Astrocyte (in vitro differentiated cells and primary cell): ENCODE measurements around the gene CD68. TPM values are rescaled to one million over a fixed set of nuclear protein-coding genes. Genes with fewer than 3 reads are reported as not detected.

ENCODE experiments used
- DNase-seq: peaks from one replicate; pipeline ENCODE4 v3.0.0-alpha.2; 2010; ENCODE audit warnings: low read depth
- FAIRE-seq: peaks from 2 replicates; lab custom pipeline; 2011; peaks lifted over from hg19 to GRCh38; lab: Jason Lieb, UNC
- H2AFZ ChIP-seq: 2 replicates; pipeline ENCODE4 v1.6.0; 2012; ENCODE audit warnings: low read depth, low read length, inconsistent platforms
- H3K27ac ChIP-seq: 2 replicates; pipeline ENCODE4 v1.5.1; 2011; ENCODE audit warnings: low read depth, low read length, inconsistent platforms
- H3K27me3 ChIP-seq: 2 replicates; pipeline ENCODE4 v1.6.0; 2011; ENCODE audit warnings: low read length, inconsistent platforms; ENCODE audit not compliant: insufficient read depth
- H3K36me3 ChIP-seq: 2 replicates; pipeline ENCODE4 v1.5.1; 2011; ENCODE audit warnings: low read length, inconsistent platforms; ENCODE audit not compliant: insufficient read depth
- H3K4me1 ChIP-seq: 2 replicates; pipeline ENCODE4 v1.5.1; 2011; ENCODE audit warnings: low read length, inconsistent platforms; ENCODE audit not compliant: insufficient read depth
- H3K4me2 ChIP-seq: 2 replicates; pipeline ENCODE4 v1.6.0; 2012; ENCODE audit warnings: low read length, inconsistent platforms
- H3K4me3 ChIP-seq: 2 replicates; pipeline ENCODE4 v1.5.1; 2011; ENCODE audit warnings: low read depth, mild to moderate bottlenecking, low read length, inconsistent platforms; ENCODE audit not compliant: insufficient read depth
- H3K79me2 ChIP-seq: 2 replicates; pipeline ENCODE4 v1.6.0; 2012; ENCODE audit warnings: mild to moderate bottlenecking, low read length, inconsistent platforms; ENCODE audit not compliant: insufficient read depth
- H3K9ac ChIP-seq: 2 replicates; pipeline ENCODE4 v1.6.0; 2012; ENCODE audit warnings: mild to moderate bottlenecking, low read length, inconsistent platforms
- H3K9me3 ChIP-seq: 2 replicates; pipeline ENCODE4 v1.5.1; 2012; ENCODE audit warnings: low read depth, mild to moderate bottlenecking, low read length, inconsistent platforms; ENCODE audit not compliant: insufficient read depth
- H4K20me1 ChIP-seq: 2 replicates; pipeline ENCODE4 v1.6.0; 2012; ENCODE audit warnings: low read length, inconsistent platforms; ENCODE audit not compliant: insufficient read depth
- H3K27ac Mint-ChIP-seq: one replicate; pipeline ENCODE4 v1.8.0; 2021; ENCODE audit warnings: mild to moderate bottlenecking, mixed read lengths; ENCODE audit not compliant: unreplicated experiment
- H3K27me3 Mint-ChIP-seq: one replicate; pipeline ENCODE4 v1.8.0; 2021; ENCODE audit warnings: low read depth, mixed read lengths; ENCODE audit not compliant: unreplicated experiment
- H3K36me3 Mint-ChIP-seq: one replicate; pipeline ENCODE4 v1.8.0; 2021; ENCODE audit warnings: low read depth, mixed read lengths; ENCODE audit not compliant: unreplicated experiment
- H3K4me1 Mint-ChIP-seq: one replicate; pipeline ENCODE4 v1.8.0; 2021; ENCODE audit warnings: low read depth, mixed read lengths; ENCODE audit not compliant: unreplicated experiment
- H3K4me3 Mint-ChIP-seq: one replicate; pipeline ENCODE4 v1.8.0; 2021; ENCODE audit warnings: mild to moderate bottlenecking, moderate library complexity, mixed read lengths; ENCODE audit not compliant: unreplicated experiment
- H3K9me3 Mint-ChIP-seq: one replicate; pipeline ENCODE4 v1.8.0; 2021; ENCODE audit warnings: mild to moderate bottlenecking, mixed read lengths; ENCODE audit not compliant: unreplicated experiment
- CTCF ChIP-seq: IDR thresholded peaks from 2 replicates; pipeline ENCODE4 v1.5.1; 2011; ENCODE audit warnings: low read depth, mild to moderate bottlenecking, inconsistent platforms, low read length, moderate library complexity; ENCODE audit not compliant: insufficient read depth
- EZH2 ChIP-seq: IDR thresholded peaks from 2 replicates; pipeline ENCODE4 v1.6.1; 2012; ENCODE audit warnings: mild to moderate bottlenecking, low read length, inconsistent platforms; ENCODE audit not compliant: insufficient read depth
- total RNA-seq: library from RNA; stranded (reverse); gene quantifications from 2 replicates; pipeline ENCODE4 v1.2.1, GENCODE V29; 2021

CD68 gene
- total RNA-seq, 1 donor from 2014 or later: 4.4 TPM

- H3K9ac ChIP-seq: peak overlapping the region; percentile 88
- no peak overlapping the region for H2AFZ ChIP-seq
- peak overlapping the region; percentile 88 for H3K4me3 ChIP-seq
- Mint-ChIP-seq H3K4me1 (peaks cover 18% of the 10 kb centered on the region), H3K27me3 (no peaks in the 10 kb centered on the region), H3K27ac (peak overlapping the region; percentile 92), H3K36me3 (peaks cover 12% of the 10 kb centered on the region), H3K9me3 (no peaks in the 10 kb centered on the region), H3K4me3 (peak overlapping the region; percentile 97)
- H4K20me1 ChIP-seq: peaks cover 24% of the 10 kb centered on the region
- no peaks in the 10 kb centered on the region for H3K27me3 ChIP-seq
- no peak for DNase-seq
- TF ChIP-seq EZH2 (no peak), CTCF (no peak)
- H3K4me2 ChIP-seq: peak overlapping the region; percentile 100
- H3K9me3 ChIP-seq: no peaks in the 10 kb centered on the region
- peaks cover 21% of the 10 kb centered on the region for H3K4me1 ChIP-seq
- no peak overlapping the region for H3K27ac ChIP-seq
- FAIRE-seq: no peak
- peaks cover 52% of the 10 kb centered on the region for H3K79me2 ChIP-seq
- peaks cover 25% of the 10 kb centered on the region for H3K36me3 ChIP-seq
Measured at GRCh38 chr17:7563115-7563869, 16.1 kb upstream of the CD68 start.

- no peak for TF ChIP-seq EZH2
- TF ChIP-seq CTCF: no peak
- DNase-seq: no peak
- H3K4me3 ChIP-seq: no peak overlapping the region
- Mint-ChIP-seq H3K9me3 (no peaks in the 10 kb centered on the region), H3K27me3 (no peaks in the 10 kb centered on the region), H3K4me1 (peaks cover 8% of the 10 kb centered on the region), H3K4me3 (no peak overlapping the region), H3K27ac (no peak overlapping the region), H3K36me3 (peaks cover 29% of the 10 kb centered on the region)
- peaks cover 48% of the 10 kb centered on the region for H3K36me3 ChIP-seq
- H3K9ac ChIP-seq: no peak overlapping the region
- H3K4me1 ChIP-seq: peaks cover 8% of the 10 kb centered on the region
- H3K9me3 ChIP-seq: no peaks in the 10 kb centered on the region
- no peak for FAIRE-seq
- peaks cover 41% of the 10 kb centered on the region for H4K20me1 ChIP-seq
- H3K27ac ChIP-seq: no peak overlapping the region
- H3K27me3 ChIP-seq: no peaks in the 10 kb centered on the region
- peaks cover 76% of the 10 kb centered on the region for H3K79me2 ChIP-seq
- no peak overlapping the region for H3K4me2 ChIP-seq
- no peak overlapping the region for H2AFZ ChIP-seq
Measured at GRCh38 chr17:7569571-7569970, 9.9 kb upstream of the CD68 start.

GRCh38 chr17:7570351-7570750 is 9.1 kb upstream of the CD68 start:
- DNase-seq (no peak), FAIRE-seq (no peak)
- Histone ChIP-seq H3K27ac (no peak overlapping the region), H3K4me2 (no peak overlapping the region), H3K9ac (no peak overlapping the region), H4K20me1 (peaks cover 41% of the 10 kb centered on the region), H3K27me3 (no peaks in the 10 kb centered on the region), H3K9me3 (no peaks in the 10 kb centered on the region), H3K4me1 (peaks cover 15% of the 10 kb centered on the region), H3K4me3 (no peak overlapping the region), H3K36me3 (peaks cover 48% of the 10 kb centered on the region), H3K79me2 (peaks cover 76% of the 10 kb centered on the region), H2AFZ (no peak overlapping the region)
- TF ChIP-seq EZH2 (no peak), CTCF (no peak)
- H3K4me1 Mint-ChIP-seq: peaks cover 14% of the 10 kb centered on the region
- H3K27ac Mint-ChIP-seq: no peak overlapping the region
- H3K4me3 Mint-ChIP-seq: peak overlapping the region; percentile 50
- H3K36me3 Mint-ChIP-seq: peaks cover 31% of the 10 kb centered on the region
- H3K9me3 Mint-ChIP-seq: no peaks in the 10 kb centered on the region
- H3K27me3 Mint-ChIP-seq: no peaks in the 10 kb centered on the region
